ENCODE results near the gene RPTOR.

The RPTOR gene

GRCh38 chr17:80956321-80957190 lies 411.9 kb downstream of the RPTOR start:
- no peak for DNase-seq

- DNase-seq = no peak
Measured at GRCh38 chr17:80957461-80957941, 412.9 kb downstream of the RPTOR start.

GRCh38 chr17:80959330-80960036 lies 414.8 kb downstream of the RPTOR start:
- DNase-seq = peak; percentile 86

GRCh38 chr17:80960037-80960796 lies 415.6 kb downstream of the RPTOR start:
- DNase-seq = no peak

GRCh38 chr17:80960797-80961452 lies 416.3 kb downstream of the RPTOR start:
- DNase-seq = no peak

- no peak for DNase-seq
Measured at GRCh38 chr17:80961541-80962330, 417.1 kb downstream of the RPTOR start.

- no peak for DNase-seq
Measured at GRCh38 chr17:80962356-80963329, 418.0 kb downstream of the RPTOR start.

GRCh38 chr17:80963812-80964543 lies 419.3 kb downstream of the RPTOR start:
- no peak for DNase-seq

- DNase-seq = no peak
Measured at GRCh38 chr17:80964544-80964856, 419.9 kb downstream of the RPTOR start.

- no peak for DNase-seq
Measured at GRCh38 chr17:80964859-80965580, 420.4 kb downstream of the RPTOR start.

- no peak for DNase-seq
Measured at GRCh38 chr17:80965606-80966005, 421.0 kb downstream of the RPTOR start.

- DNase-seq = no peak
Measured at GRCh38 chr17:80967404-80967872, 422.8 kb downstream of the RPTOR start.

GRCh38 chr17:80968602-80969029 lies 424.0 kb downstream of the RPTOR start:
- DNase-seq = peak; percentile 77

GRCh38 chr17:80969030-80969673 lies 424.5 kb downstream of the RPTOR start:
- DNase-seq = peak; percentile 61

GRCh38 chr17:80969674-80970043 lies 425.0 kb downstream of the RPTOR start:
- no peak for DNase-seq

- DNase-seq = peak; percentile 73
Measured at GRCh38 chr17:80970044-80970761, 425.6 kb downstream of the RPTOR start.

- DNase-seq = no peak
Measured at GRCh38 chr17:80970762-80971703, 426.4 kb downstream of the RPTOR start.
